Activated CD4-positive, alpha-beta T cell treated with anti-CD3 and anti-CD28 coated beads, Interleukin-2, amount 50 U/mL, for 1 hour (primary cell): ENCODE data around the gene IRX3.
"Not testable (repeated sequence)": the region's sequence is repeated elsewhere in the genome, so short reads cannot be mapped to it uniquely, and the experiment has no call there.

Source experiments
- DNase-seq: peaks from one replicate; pipeline ENCODE4 v3.0.0-alpha.2; 2020

Gene IRX3

DNA sequence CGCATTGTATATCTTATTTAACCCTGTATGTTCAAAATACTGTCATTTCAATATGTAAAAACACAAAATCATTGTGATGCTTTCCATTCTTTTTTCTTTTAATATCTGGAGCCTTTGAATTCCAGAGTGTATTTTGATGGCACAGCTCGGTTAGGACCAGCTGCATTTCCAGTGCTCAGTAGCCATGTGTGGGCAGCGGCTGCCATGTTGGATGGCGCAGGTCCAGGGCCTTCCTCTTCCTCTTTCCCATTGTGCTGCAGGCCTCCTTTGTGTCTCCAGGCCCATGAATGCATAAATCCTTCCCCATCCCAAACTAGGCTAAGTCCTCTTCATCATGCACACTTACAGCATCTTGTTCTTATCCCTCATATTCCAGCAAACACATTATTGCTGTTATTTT is 13.0 kb downstream of the IRX3 start:
- no peak for DNase-seq

DNA sequence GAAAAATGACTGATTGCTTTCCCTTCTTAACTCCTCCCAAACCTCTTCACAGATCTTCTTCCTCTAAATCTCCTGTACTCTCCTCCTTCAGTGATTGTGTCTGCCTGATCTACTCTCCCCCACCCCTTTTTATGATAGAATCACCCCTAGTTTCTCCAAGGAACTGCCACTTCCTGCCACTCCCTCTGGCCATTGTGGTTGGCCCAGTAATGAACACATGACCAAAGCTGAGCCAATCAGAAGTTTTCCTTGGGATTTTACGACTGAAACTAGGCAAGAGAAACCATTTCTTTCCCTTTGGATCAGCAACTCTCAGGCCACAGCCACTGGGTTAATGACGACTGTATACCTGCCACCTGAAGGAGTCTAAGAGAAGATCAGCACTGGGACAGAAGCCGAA is 15.9 kb downstream of the IRX3 start:
- no peak for DNase-seq

DNA sequence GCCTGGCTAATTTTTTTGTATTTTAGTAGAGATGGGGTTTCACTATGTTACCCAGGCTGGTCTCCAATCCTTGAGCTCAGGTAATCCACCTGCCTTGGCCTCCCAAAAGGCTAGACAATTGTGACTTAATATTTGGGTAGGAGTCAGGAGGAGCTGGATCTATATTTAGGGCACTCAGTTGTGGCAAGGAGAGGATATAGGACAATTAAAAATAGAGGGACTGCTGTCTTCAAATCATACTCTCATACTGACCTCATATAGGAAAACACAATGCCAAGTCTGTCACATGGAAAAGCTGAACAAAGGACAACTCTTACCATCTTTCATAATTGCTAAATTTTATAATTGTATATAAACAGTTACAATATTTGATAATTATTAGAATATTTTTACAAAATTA is 17.1 kb downstream of the IRX3 start:
- no peak for DNase-seq

DNA sequence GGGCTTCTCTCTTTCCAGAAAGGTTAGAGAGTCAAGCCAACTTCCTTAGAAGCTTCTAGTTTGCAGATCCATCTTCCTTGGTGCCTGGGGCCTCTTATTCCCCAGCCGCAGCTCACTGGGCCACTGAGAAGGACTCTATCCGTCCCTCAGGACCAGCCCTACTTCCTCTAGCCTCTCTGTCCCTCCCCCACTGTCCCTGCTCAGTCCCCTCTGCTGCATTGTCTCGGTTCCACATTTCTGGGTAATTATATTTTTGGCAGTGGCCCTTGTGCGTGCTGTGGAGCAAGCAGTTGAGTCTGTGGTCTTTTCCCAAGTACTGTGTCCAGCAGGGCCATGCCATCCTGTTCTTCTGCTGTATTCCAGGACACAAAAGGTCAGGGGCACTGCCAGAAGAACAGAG is 17.8 kb downstream of the IRX3 start:
- no peak for DNase-seq

DNA sequence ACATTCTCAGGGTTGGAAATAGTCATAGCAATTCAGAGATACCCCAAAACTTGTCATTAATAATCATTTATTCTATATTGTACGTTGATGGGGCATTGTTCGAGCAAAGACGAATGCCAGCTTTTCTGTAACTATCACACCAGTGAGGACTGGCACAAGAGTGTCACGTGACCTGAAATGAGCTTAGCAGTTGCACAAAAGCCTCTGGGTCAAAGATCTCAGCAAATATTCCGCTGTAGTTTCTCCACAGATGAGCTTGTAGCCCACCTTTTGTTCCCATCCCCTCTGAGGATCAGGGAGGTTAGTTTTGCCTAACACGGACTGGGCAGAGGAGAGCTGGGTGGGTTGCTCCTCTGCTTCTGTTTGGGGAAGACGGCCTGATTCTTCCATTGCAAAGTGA is 18.2 kb downstream of the IRX3 start:
- no peak for DNase-seq

DNA sequence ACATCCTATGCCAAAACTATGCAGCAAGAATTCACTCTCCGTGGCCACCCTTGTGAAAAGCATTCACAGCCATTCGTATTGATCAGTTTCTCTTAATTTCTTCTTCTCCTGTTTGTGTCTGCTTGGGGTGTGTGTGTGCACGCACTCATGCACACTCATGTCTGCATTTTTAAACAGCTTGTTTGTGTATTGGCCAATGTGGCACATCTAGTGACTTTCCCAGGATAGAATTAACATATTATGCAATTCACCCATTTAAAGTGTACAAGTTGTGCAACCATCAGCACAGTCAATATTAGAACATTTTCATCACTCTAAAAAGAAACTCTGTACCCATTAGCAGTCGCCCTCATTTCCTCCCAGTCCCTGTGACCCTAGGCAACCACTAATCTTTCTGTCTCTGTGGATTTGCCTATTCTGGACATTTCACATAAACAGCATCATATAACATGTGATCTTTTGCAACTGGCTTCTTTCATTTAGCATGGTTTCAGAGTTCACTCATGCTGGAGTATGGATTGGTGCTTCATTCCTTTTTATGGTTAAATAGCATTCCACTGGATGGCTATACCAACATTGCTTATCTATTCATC is 20.1 kb downstream of the IRX3 start:
- DNase-seq, result no peak

GRCh38 chr16:54265575-54266107 is 20.9 kb downstream of the IRX3 start:
- DNase-seq, result no peak

GRCh38 chr16:54253118-54253517 is 33.5 kb downstream of the IRX3 start:
- DNase-seq, result no peak

- no peak for DNase-seq
These were observed 37.5 kb downstream of the IRX3 start for GRCh38 chr16:54248863-54249710.

DNA sequence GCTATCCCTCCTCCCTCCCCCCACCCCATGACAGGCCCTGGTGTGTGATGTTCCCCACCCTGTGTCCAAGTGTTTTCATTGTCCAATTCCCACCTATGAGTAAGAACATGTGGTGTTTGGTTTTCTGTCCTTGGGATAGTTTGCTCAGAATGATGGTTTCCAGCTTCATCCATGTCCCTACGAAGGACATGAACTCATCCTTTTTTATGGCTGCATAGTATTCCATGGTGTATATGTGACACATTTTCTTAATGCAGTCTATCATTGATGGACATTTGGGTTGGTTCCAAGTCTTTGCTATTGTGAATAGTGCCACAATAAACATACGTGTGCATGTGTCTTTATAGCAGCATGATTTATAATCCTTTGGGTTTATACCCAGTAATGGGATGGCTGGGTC is 38.9 kb downstream of the IRX3 start:
- DNase-seq, result not testable (repeated sequence)

GRCh38 chr16:54246454-54246821 is 40.1 kb downstream of the IRX3 start:
- DNase-seq, result no peak

DNA sequence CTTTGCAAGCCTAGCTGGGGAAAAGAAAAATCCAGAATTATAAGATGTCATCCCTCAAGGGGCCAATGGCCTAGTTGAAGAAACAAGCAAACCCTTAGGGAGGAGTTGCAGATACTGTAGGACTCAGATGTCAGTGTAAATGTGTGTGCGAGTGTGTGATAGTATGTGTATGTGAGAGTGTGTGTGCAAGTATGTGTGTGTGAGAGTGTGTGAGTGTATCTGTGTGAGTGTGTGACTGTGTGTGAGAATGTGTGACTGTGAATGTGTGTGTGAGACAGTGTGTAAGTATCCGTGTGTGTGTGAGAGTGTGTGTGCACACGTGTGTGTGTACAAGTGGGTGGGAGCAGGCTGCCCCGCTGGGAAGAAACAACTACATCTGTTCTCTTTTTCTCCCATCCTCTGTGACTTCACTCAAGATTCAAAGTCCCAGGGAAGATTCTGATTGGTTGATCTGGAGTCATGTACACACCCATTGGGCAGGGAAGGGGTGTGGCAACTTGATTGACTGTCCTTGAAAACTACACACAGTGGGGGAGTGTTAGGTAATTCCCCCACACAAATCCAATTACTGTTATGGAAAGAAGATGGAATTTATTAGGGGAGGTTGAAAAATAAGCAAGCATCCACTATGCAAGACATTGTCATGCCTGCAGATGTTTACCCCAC is 40.7 kb downstream of the IRX3 start:
- no peak for DNase-seq

GRCh38 chr16:54244061-54244886 is 42.3 kb downstream of the IRX3 start:
- no peak for DNase-seq

DNA sequence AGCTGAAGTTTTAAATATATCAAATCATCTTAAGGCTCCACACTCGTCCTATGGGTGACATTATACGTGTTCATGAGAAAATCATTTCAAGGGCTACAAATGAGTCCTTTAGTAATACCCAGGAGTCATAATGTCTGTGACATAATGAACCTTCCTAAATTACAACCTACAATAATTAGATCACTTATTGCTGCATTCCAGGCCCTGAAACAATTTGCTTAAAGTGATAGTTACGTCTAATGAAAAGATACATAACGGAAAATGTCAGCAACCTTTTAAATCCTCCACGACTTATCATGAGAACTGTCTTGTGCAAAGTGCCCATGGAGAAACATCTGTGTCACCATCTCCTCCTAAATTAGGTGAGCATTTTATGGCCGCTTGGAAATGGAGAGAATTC is 43.4 kb downstream of the IRX3 start:
- DNase-seq, result no peak

DNA sequence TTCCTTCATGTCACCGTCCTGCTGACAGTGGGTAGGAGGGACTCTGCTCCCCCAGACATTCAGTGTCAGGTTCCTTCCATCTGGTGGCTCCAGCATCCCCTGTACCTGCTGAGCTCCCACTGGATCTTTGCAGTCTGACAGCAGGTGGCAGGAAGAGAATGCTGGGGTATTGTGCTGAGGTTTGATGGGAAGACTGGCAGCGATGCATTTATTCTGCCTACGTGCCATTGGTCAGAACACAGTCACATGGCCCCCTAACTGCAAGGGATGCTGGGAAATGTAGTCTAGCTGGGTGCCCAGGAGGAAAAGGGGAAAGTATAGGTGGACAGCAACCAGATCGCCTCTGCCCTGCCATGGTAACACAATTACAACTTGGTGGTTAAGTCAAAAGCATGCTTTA is 44.4 kb downstream of the IRX3 start:
- no peak for DNase-seq

DNA sequence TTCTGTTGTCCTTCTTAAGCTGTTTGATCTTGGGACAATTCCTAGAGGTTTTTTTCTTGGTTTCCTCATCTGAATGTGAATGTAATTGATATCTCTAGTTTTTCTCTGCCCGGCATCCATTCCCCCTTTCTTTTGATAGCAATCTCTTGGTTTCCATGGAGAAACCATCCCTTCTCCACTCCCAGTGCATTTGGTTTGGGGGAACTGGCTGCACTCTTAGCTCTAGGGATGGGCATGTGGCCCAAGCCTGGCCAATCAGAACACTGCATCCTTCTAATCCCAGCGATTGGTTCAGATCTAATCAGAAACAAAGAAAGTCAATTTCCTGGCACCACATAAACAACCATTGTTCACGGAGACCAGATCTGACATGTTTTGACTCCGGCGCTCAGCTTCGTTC is 45.1 kb downstream of the IRX3 start:
- DNase-seq, result no peak

DNA sequence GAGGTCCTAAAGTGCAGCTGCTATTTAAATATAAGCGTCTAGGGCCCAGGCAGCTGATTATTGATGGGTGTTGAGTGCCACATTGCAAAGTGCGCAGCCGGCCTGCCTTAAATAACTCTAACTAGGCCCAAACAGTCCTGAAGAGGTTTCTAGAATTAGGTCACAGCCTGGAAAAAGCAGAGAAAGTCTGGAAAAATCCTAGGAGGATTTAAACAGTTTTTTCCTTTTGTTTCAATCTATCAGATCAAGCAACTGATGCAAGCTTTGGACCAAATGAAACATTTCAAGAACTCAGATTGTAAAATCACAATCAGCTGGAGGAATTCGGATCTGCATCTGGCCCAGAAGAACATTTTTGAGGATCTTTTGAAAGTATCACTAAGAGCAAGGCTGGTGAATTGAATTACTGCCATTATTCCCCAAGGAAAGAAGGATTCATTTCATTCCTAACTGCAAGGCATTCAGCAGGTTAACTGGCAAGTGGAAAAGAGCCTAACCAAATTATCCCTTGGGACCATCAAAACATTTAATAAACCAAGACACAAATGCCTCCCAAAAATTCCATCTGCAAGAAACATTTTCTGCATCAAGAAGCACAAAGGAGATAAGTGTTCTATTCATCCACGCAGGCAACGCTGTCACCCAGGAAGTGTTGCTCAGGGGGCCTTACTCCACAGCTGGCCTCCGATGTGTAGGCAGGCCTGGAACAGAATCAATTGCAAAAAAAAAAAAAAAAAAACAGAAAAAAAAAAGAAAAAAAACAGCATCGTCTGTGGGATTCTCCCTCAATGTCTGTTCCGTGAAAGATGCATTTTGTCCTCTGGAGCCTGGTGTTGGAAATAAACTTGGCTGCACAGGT is 46.1 kb downstream of the IRX3 start:
- no peak for DNase-seq

GRCh38 chr16:54239456-54239855 is 47.1 kb downstream of the IRX3 start:
- no peak for DNase-seq

GRCh38 chr16:54236773-54237172 is 49.8 kb downstream of the IRX3 start:
- no peak for DNase-seq

DNA sequence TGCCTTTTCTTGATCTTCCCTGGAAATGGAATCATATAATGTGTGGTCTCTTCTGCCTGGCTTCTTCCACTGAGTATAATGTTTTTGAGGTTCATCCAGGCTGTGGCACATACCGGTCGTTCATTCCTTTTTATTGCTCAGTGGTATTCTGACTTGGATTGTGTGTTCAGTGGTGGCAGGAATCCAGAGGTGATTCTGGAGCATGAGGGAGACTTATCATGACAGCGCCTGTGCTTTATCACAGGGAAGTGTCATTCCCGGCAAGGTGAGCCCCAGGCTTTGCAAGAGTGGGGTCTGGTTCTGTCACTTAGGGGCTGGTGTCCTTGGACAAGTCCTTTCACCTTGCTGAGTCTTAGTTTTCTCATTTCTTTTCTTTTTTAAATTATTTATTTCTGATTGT is 53.0 kb downstream of the IRX3 start:
- DNase-seq, result no peak
